NCI-H2227 (cell line): ENCODE results near the gene MYO10.

Experiments
- DNase-seq: peaks from one replicate; lab custom pipeline; 2025; ENCODE audit not compliant: unreplicated experiment; lab: John Stamatoyannopoulos, UW

MYO10 gene

GRCh38 chr5:16943846-16944678 lies 8.0 kb upstream of the MYO10 start:
- DNase-seq, result no peak

GRCh38 chr5:16937503-16938161 lies 1.5 kb upstream of the MYO10 start:
- no peak for DNase-seq

GRCh38 chr5:16936989-16937438 lies 926 bp upstream of the MYO10 start:
- no peak for DNase-seq

GRCh38 chr5:16935231-16936149 lies 598 bp downstream of the MYO10 start:
- DNase-seq, result peak; percentile 26

- DNase-seq, result no peak
These were observed 1.4 kb downstream of the MYO10 start for GRCh38 chr5:16934677-16935153.

GRCh38 chr5:16934123-16934522 lies 2.0 kb downstream of the MYO10 start:
- no peak for DNase-seq

- no peak for DNase-seq
These were observed 2.8 kb downstream of the MYO10 start for GRCh38 chr5:16933337-16933736.

GRCh38 chr5:16932401-16932800 lies 3.7 kb downstream of the MYO10 start:
- no peak for DNase-seq

- no peak for DNase-seq
These were observed 4.6 kb downstream of the MYO10 start for GRCh38 chr5:16931334-16932110.

GRCh38 chr5:16930496-16930895 lies 5.6 kb downstream of the MYO10 start:
- DNase-seq, result no peak

GRCh38 chr5:16929831-16930230 lies 6.3 kb downstream of the MYO10 start:
- no peak for DNase-seq

- no peak for DNase-seq
These were observed 6.7 kb downstream of the MYO10 start for GRCh38 chr5:16929347-16929746.

- no peak for DNase-seq
These were observed 8.5 kb downstream of the MYO10 start for GRCh38 chr5:16927613-16928012.

GRCh38 chr5:16926417-16926816 lies 9.7 kb downstream of the MYO10 start:
- DNase-seq, result no peak

GRCh38 chr5:16924206-16924605 lies 11.9 kb downstream of the MYO10 start:
- DNase-seq, result no peak

GRCh38 chr5:16922430-16922829 lies 13.7 kb downstream of the MYO10 start:
- no peak for DNase-seq

GRCh38 chr5:16921211-16921610 lies 14.9 kb downstream of the MYO10 start:
- DNase-seq, result no peak

- DNase-seq, result no peak
These were observed 15.8 kb downstream of the MYO10 start for GRCh38 chr5:16920109-16920816.

GRCh38 chr5:16918891-16919671 lies 17.0 kb downstream of the MYO10 start:
- DNase-seq, result no peak
